GM12878 (cell line): ENCODE data around the gene ARHGEF10L. TPM values are rescaled to one million over a fixed set of nuclear protein-coding genes. Genes with fewer than 3 reads are reported as not detected.

Experiments
- ATAC-seq: fragments of 200-7000 bp; cut with Tn5 transposase; 3 replicates; pipeline ENCODE4 v1.9.1; 2020; ENCODE audit warnings: mild to moderate bottlenecking, moderate library complexity
- BruUV-seq: library from RNA; stranded (reverse); fragments of 400-500 nt; replicated peaks from 2 replicates; lab custom pipeline; 2021; lab: Mats Ljungman, UMichigan
- CTCF ChIA-PET: fragments of 300-600 bp; sonication (Branson Sonifier 250); formaldehyde crosslinking; extraction: SDS; loops from one replicate; lab custom pipeline; 2021; ENCODE audit warnings: inconsistent platforms; lab: Yijun Ruan, JAX
- POLR2A ChIA-PET: fragments of 350-600 bp; formaldehyde crosslinking; extraction: SDS; loops from one replicate; lab custom pipeline; 2021; ENCODE audit warnings: inconsistent platforms; lab: Charles Lee
- RAD21 ChIA-PET: fragments of 300-600 bp; sonication (Branson Sonifier 250); formaldehyde crosslinking; loops from one replicate; lab custom pipeline; 2023; ENCODE audit warnings: antibody characterized with exemption; ENCODE audit not compliant: unreplicated experiment; lab: Charles Lee
- SMC1A ChIA-PET: fragments of 300-600 bp; sonication (Branson Sonifier 250); formaldehyde crosslinking; loops from one replicate; lab custom pipeline; 2023; ENCODE audit not compliant: unreplicated experiment, uncharacterized antibody; lab: Charles Lee
- DNase-seq: peaks from one replicate; pipeline ENCODE4 v3.0.0-alpha.2; 2011; ENCODE audit warnings: low read depth, low spot score
- FAIRE-seq: peaks from 3 replicates; lab custom pipeline; 2011; peaks lifted over from hg19 to GRCh38; lab: Jason Lieb, UNC
- H2AFZ ChIP-seq: 2 replicates; pipeline ENCODE4 v1.6.0; 2011; ENCODE audit warnings: low read depth, low read length, control low read depth; ENCODE audit not compliant: control insufficient read depth
- H3K27ac ChIP-seq: 2 replicates; pipeline ENCODE4 v1.5.1; 2011; ENCODE audit warnings: control low read depth; ENCODE audit not compliant: control insufficient read depth, insufficient read depth
- H3K27me3 ChIP-seq, 2 experiments: replicated peaks in 1 of 2; 2 replicates each; pipeline versions ENCODE4 v1.6.0 to v1.6.1; 2011; ENCODE audit warnings: low read length in 1 of 2; ENCODE audit not compliant: control insufficient read depth in 2 of 2, insufficient read depth in 2 of 2
- H3K36me3 ChIP-seq, 2 experiments: 2 replicates each; pipeline ENCODE4 v1.5.1; 2011; ENCODE audit warnings: low read length in 1 of 2; ENCODE audit not compliant: control insufficient read depth in 2 of 2, insufficient read depth in 2 of 2
- H3K4me1 ChIP-seq: 2 replicates; pipeline ENCODE4 v1.6.1; 2011; ENCODE audit warnings: mild to moderate bottlenecking, low read length, moderate library complexity, mixed read lengths; ENCODE audit not compliant: control insufficient read depth, insufficient read depth
- H3K4me2 ChIP-seq: 2 replicates; pipeline ENCODE4 v1.6.0; 2011; ENCODE audit warnings: control low read depth; ENCODE audit not compliant: control insufficient read depth, insufficient read depth
- H3K4me3 ChIP-seq: fragments of 200-600 bp; sonication (generic); 2 replicates; pipeline ENCODE4 v1.5.1; 2016
- H3K79me2 ChIP-seq: 2 replicates; pipeline ENCODE4 v1.6.0; 2011; ENCODE audit warnings: low read length; ENCODE audit not compliant: control insufficient read depth, insufficient read depth
- H3K9ac ChIP-seq: 2 replicates; pipeline ENCODE4 v1.8.0; 2011; ENCODE audit warnings: low read length, control low read depth, mixed read lengths; ENCODE audit not compliant: control insufficient read depth, insufficient read depth
- H3K9me3 ChIP-seq: replicated peaks from 3 replicates; pipeline ENCODE4 v1.5.1; 2011; ENCODE audit warnings: mild to moderate bottlenecking, low read length; ENCODE audit not compliant: control insufficient read depth, insufficient read depth
- H4K20me1 ChIP-seq: 2 replicates; pipeline ENCODE4 v1.6.0; 2011; ENCODE audit not compliant: control insufficient read depth, insufficient read depth
- GABPA ChIP-seq: IDR thresholded peaks from 2 replicates; pipeline ENCODE4 v1.6.1; 2014; ENCODE audit warnings: antibody characterized with exemption, low read depth, mild to moderate bottlenecking, inconsistent platforms
- KDM1A ChIP-seq: fragments of 200-600 bp; sonication (generic); IDR thresholded peaks from 2 replicates; pipeline ENCODE4 v1.6.1; 2016; ENCODE audit warnings: borderline replicate concordance
- MTA3 ChIP-seq: IDR thresholded peaks from 2 replicates; pipeline ENCODE4 v1.6.1; 2012; ENCODE audit warnings: low read length, inconsistent platforms, borderline replicate concordance
- NFIC ChIP-seq: IDR thresholded peaks from 2 replicates; pipeline ENCODE4 v1.6.1; 2012; ENCODE audit warnings: low read depth, mild to moderate bottlenecking, inconsistent platforms, low read length, moderate library complexity
- POLR2AphosphoS5 ChIP-seq: IDR thresholded peaks from 2 replicates; pipeline ENCODE4 v1.6.1; 2011; ENCODE audit warnings: mild to moderate bottlenecking, low read length, inconsistent platforms
- RBBP5 ChIP-seq: fragments of 200-600 bp; sonication (generic); conservative IDR thresholded peaks from 2 replicates; pipeline ENCODE4 v1.6.1; 2016
- TCF3 ChIP-seq: IDR thresholded peaks from 2 replicates; pipeline ENCODE4 v1.6.1; 2012; ENCODE audit warnings: low read depth, mild to moderate bottlenecking, low read length, borderline replicate concordance; ENCODE audit not compliant: insufficient read depth
- WGBS: methylation state at CpG from one replicate; pipeline ENCODE4 v1.1.6; 2016; ENCODE audit warnings: low lambda C conversion rate; ENCODE audit not compliant: insufficient replicate concordance, insufficient coverage; ENCODE audit errors: missing lambda C conversion rate; 5-methylcytosine and 5-hydroxymethylcytosine counted together
- in situ Hi-C: fragments of 300-500 bp; cut with MboI; formaldehyde crosslinking; loops from 9 replicates; pipeline ENCODE4 v1.14.3; 2018; ENCODE audit warnings: mixed read lengths
- intact Hi-C: fragments of 100-400 bp; cut with micrococcal nuclease; formaldehyde crosslinking; loops from one replicate; pipeline ENCODE4 v1.14.2; 2022; ENCODE audit not compliant: unreplicated experiment
- polyA plus RNA-seq, 11 experiments: library from polyadenylated mRNA; depleted of rRNA in 4 of 11; unstranded in 6 of 11; stranded (reverse) in 5 of 11; fragments of >200 nt; fragmentation: Nextera tagmentation in 4 of 11; fragmentation: Illumina TruSeq in 1 of 11; extraction: Ambion mirVana in 4 of 11; extraction: Trizol in 1 of 11; gene quantifications; 1 replicate in 1 of 11; 2 replicates in 10 of 11; pipeline versions ENCODE4 v1.2.1 to v1.2.3, GENCODE V29; 2011 to 2016; ENCODE audit warnings: inconsistent platforms in 2 of 11, missing spikeins in 2 of 11, low read depth in 1 of 11
- total RNA-seq, 4 experiments: library from RNA; depleted of rRNA in 3 of 4; stranded (reverse); fragments of >200 nt in 3 of 4; fragmentation: Illumina TruSeq in 1 of 4; extraction: Trizol in 1 of 4; gene quantifications; 2 replicates each; pipeline versions ENCODE4 v1.2.1 to v1.2.3, GENCODE V29; 2013 to 2021
- TF ChIP-seq, protein P1 (sequence below): fragments of 450-650 bp; IDR thresholded peaks from 2 replicates; pipeline ENCODE4 v1.6.1; 2017; ENCODE audit warnings: mild to moderate bottlenecking, moderate library complexity
- TF ChIP-seq, protein P2 (sequence below), 3 experiments: IDR thresholded peaks in 2 of 3; conservative IDR thresholded peaks in 1 of 3; 2 replicates each; pipeline ENCODE4 v1.5.1; 2011; ENCODE audit warnings: low read depth in 3 of 3, low read length in 3 of 3, mild to moderate bottlenecking in 3 of 3, control low read depth in 2 of 3, moderate library complexity in 2 of 3, inconsistent platforms in 1 of 3, mixed read lengths in 1 of 3; ENCODE audit not compliant: control insufficient read depth in 2 of 3, insufficient read depth in 1 of 3; ENCODE audit errors: extremely low read depth in 1 of 3
- TF ChIP-seq, protein P3 (sequence below): fragments of 450-650 bp; IDR thresholded peaks from 2 replicates; pipeline ENCODE4 v1.6.1; 2017; ENCODE audit warnings: mild to moderate bottlenecking, moderate library complexity

Gene ARHGEF10L
- total and polyA plus RNA-seq, 10 of the 15 experiments (the other 5 are each of a cell fraction or from before 2014, with no cell fraction given) = 0.05 to 0.94 (median 0.28) TPM; not detected in 2

DNA sequence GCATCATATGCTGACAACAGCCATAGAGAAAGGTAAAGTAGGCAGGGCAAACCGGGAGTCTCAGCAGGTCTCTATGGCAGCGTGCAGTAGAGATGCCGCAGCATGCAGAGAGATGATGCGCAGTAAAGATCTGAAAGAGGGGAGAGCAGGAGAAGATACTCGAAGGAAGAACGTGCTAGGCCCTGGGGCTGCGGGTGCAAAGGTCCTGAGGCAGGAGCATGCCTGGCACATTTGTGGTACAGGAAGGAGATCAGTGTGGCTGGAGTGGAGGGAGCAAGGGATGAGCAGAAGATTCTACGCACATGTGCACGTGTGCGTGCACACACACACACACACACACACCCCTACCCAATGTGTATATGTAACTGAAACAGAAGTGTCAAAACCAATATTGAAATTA, 45.0 kb downstream of the ARHGEF10L start (continued):
- TF ChIP-seq, protein P1, sequence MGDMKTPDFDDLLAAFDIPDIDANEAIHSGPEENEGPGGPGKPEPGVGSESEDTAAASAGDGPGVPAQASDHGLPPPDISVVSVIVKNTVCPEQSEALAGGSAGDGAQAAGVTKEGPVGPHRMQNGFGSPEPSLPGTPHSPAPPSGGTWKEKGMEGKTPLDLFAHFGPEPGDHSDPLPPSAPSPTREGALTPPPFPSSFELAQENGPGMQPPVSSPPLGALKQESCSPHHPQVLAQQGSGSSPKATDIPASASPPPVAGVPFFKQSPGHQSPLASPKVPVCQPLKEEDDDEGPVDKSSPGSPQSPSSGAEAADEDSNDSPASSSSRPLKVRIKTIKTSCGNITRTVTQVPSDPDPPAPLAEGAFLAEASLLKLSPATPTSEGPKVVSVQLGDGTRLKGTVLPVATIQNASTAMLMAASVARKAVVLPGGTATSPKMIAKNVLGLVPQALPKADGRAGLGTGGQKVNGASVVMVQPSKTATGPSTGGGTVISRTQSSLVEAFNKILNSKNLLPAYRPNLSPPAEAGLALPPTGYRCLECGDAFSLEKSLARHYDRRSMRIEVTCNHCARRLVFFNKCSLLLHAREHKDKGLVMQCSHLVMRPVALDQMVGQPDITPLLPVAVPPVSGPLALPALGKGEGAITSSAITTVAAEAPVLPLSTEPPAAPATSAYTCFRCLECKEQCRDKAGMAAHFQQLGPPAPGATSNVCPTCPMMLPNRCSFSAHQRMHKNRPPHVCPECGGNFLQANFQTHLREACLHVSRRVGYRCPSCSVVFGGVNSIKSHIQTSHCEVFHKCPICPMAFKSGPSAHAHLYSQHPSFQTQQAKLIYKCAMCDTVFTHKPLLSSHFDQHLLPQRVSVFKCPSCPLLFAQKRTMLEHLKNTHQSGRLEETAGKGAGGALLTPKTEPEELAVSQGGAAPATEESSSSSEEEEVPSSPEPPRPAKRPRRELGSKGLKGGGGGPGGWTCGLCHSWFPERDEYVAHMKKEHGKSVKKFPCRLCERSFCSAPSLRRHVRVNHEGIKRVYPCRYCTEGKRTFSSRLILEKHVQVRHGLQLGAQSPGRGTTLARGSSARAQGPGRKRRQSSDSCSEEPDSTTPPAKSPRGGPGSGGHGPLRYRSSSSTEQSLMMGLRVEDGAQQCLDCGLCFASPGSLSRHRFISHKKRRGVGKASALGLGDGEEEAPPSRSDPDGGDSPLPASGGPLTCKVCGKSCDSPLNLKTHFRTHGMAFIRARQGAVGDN = no peak

DNA sequence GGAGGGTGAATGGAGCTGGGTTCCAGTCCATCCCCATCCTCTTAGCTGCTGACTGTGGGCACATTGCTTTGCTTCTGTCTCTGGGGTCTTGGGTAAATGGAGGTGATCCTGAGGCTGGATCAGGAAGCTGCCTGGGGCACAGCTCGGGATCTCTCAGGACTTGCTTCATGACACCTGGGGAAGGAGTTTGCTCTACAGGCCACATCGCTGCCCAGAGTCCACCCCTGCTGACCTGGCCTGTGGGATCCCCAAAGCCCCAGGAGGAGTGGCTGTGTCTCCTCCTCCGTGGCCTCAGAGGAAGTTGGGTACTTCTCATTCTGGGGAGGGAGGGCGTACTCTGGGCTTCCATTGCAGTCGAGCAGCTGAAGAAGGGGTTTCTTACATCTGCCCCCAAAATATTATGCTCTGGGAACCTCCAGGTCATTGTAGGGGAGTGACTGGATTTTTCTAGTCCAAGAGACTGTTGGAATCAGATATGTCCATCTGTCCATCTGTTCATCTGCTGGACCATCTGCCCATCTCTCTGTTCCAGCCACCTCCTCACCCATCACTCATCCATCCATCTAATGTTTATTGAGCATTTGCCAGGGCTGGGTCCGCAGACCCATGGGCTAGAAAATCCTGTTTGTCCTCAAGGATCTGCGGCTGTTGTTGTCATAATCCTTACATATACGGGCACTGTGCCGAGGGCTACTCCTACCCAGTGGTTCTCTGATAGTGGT, 45.9 kb downstream of the ARHGEF10L start:
- H3K4me3 ChIP-seq = no peak overlapping the region
- CTCF ChIA-PET = interaction anchor here (0.9 to 2.7 kb wide), 4 partner anchors 10 to 22 kb away, joined by 3 to 10 read pairs (median 6); no protein-coding TSS in a partner anchor
- FAIRE-seq = no peak
- H3K4me2 ChIP-seq = no peak overlapping the region
- H3K36me3 ChIP-seq = no peaks in the 10 kb centered on the region
- no peak overlapping the region for H3K9ac ChIP-seq
- peaks cover 4% of the 10 kb centered on the region for H3K4me1 ChIP-seq
- 38% methylated on average over 9 of the region's 9 CpGs for WGBS
- no TSS peak for BruUV-seq
- in situ Hi-C loops = no loop called here
- POLR2A ChIA-PET = no interaction called here
- no peaks in the 10 kb centered on the region for H4K20me1 ChIP-seq
- H3K9me3 ChIP-seq = no peaks in the 10 kb centered on the region
- intact Hi-C loops = no loop called here
- RAD21 ChIA-PET = no interaction called here
- no peaks in the 10 kb centered on the region; a peak in 2 of 4 replicates for H3K27me3 ChIP-seq
- DNase-seq = no peak
- H3K27ac ChIP-seq = no peak overlapping the region
- no peak overlapping the region for H2AFZ ChIP-seq
- SMC1A ChIA-PET = interaction anchor here (0.8 to 1.3 kb wide), 3 partner anchors 22 to 83 kb away, joined by 3 read pairs; no protein-coding TSS in a partner anchor
- no peaks in the 10 kb centered on the region for H3K79me2 ChIP-seq
- ATAC-seq = no peak
- TF ChIP-seq RBBP5 = no peak
- TF ChIP-seq GABPA = no peak
- TF ChIP-seq MTA3 = no peak
- no peak for TF ChIP-seq NFIC
- no peak for TF ChIP-seq KDM1A
- TF ChIP-seq, protein P2, sequence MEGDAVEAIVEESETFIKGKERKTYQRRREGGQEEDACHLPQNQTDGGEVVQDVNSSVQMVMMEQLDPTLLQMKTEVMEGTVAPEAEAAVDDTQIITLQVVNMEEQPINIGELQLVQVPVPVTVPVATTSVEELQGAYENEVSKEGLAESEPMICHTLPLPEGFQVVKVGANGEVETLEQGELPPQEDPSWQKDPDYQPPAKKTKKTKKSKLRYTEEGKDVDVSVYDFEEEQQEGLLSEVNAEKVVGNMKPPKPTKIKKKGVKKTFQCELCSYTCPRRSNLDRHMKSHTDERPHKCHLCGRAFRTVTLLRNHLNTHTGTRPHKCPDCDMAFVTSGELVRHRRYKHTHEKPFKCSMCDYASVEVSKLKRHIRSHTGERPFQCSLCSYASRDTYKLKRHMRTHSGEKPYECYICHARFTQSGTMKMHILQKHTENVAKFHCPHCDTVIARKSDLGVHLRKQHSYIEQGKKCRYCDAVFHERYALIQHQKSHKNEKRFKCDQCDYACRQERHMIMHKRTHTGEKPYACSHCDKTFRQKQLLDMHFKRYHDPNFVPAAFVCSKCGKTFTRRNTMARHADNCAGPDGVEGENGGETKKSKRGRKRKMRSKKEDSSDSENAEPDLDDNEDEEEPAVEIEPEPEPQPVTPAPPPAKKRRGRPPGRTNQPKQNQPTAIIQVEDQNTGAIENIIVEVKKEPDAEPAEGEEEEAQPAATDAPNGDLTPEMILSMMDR (IDR thresholded peaks at IDR 0.05 in 2 of 3, conservative IDR thresholded peaks at IDR 0.05 in 1 of 3; ENCODE audit: control insufficient read depth in 2 of 3, extremely low read depth in 1 of 3, insufficient read depth in 1 of 3, low read depth in 3 of 3, low read length in 3 of 3) = no peak
- TF ChIP-seq TCF3 = no peak
- no peak for TF ChIP-seq POLR2AphosphoS5
- TF ChIP-seq, protein P3, sequence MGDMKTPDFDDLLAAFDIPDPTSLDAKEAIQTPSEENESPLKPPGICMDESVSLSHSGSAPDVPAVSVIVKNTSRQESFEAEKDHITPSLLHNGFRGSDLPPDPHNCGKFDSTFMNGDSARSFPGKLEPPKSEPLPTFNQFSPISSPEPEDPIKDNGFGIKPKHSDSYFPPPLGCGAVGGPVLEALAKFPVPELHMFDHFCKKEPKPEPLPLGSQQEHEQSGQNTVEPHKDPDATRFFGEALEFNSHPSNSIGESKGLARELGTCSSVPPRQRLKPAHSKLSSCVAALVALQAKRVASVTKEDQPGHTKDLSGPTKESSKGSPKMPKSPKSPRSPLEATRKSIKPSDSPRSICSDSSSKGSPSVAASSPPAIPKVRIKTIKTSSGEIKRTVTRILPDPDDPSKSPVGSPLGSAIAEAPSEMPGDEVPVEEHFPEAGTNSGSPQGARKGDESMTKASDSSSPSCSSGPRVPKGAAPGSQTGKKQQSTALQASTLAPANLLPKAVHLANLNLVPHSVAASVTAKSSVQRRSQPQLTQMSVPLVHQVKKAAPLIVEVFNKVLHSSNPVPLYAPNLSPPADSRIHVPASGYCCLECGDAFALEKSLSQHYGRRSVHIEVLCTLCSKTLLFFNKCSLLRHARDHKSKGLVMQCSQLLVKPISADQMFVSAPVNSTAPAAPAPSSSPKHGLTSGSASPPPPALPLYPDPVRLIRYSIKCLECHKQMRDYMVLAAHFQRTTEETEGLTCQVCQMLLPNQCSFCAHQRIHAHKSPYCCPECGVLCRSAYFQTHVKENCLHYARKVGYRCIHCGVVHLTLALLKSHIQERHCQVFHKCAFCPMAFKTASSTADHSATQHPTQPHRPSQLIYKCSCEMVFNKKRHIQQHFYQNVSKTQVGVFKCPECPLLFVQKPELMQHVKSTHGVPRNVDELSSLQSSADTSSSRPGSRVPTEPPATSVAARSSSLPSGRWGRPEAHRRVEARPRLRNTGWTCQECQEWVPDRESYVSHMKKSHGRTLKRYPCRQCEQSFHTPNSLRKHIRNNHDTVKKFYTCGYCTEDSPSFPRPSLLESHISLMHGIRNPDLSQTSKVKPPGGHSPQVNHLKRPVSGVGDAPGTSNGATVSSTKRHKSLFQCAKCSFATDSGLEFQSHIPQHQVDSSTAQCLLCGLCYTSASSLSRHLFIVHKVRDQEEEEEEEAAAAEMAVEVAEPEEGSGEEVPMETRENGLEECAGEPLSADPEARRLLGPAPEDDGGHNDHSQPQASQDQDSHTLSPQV = no peak
